Astrocyte (in vitro differentiated cells and primary cell): ENCODE results near the gene TRMT61A. TPM values are rescaled to one million over a fixed set of nuclear protein-coding genes. Genes with fewer than 3 reads are reported as not detected.

Experiments used
- DNase-seq: peaks from one replicate; pipeline ENCODE4 v3.0.0-alpha.2; 2010; ENCODE audit warnings: low read depth
- FAIRE-seq: peaks from 2 replicates; lab custom pipeline; 2011; peaks lifted over from hg19 to GRCh38; lab: Jason Lieb, UNC
- H2AFZ ChIP-seq: 2 replicates; pipeline ENCODE4 v1.6.0; 2012; ENCODE audit warnings: low read depth, low read length, inconsistent platforms
- H3K27ac ChIP-seq: 2 replicates; pipeline ENCODE4 v1.5.1; 2011; ENCODE audit warnings: low read depth, low read length, inconsistent platforms
- H3K27me3 ChIP-seq: 2 replicates; pipeline ENCODE4 v1.6.0; 2011; ENCODE audit warnings: low read length, inconsistent platforms; ENCODE audit not compliant: insufficient read depth
- H3K36me3 ChIP-seq: 2 replicates; pipeline ENCODE4 v1.5.1; 2011; ENCODE audit warnings: low read length, inconsistent platforms; ENCODE audit not compliant: insufficient read depth
- H3K4me1 ChIP-seq: 2 replicates; pipeline ENCODE4 v1.5.1; 2011; ENCODE audit warnings: low read length, inconsistent platforms; ENCODE audit not compliant: insufficient read depth
- H3K4me2 ChIP-seq: 2 replicates; pipeline ENCODE4 v1.6.0; 2012; ENCODE audit warnings: low read length, inconsistent platforms
- H3K4me3 ChIP-seq: 2 replicates; pipeline ENCODE4 v1.5.1; 2011; ENCODE audit warnings: low read depth, mild to moderate bottlenecking, low read length, inconsistent platforms; ENCODE audit not compliant: insufficient read depth
- H3K79me2 ChIP-seq: 2 replicates; pipeline ENCODE4 v1.6.0; 2012; ENCODE audit warnings: mild to moderate bottlenecking, low read length, inconsistent platforms; ENCODE audit not compliant: insufficient read depth
- H3K9ac ChIP-seq: 2 replicates; pipeline ENCODE4 v1.6.0; 2012; ENCODE audit warnings: mild to moderate bottlenecking, low read length, inconsistent platforms
- H3K9me3 ChIP-seq: 2 replicates; pipeline ENCODE4 v1.5.1; 2012; ENCODE audit warnings: low read depth, mild to moderate bottlenecking, low read length, inconsistent platforms; ENCODE audit not compliant: insufficient read depth
- H4K20me1 ChIP-seq: 2 replicates; pipeline ENCODE4 v1.6.0; 2012; ENCODE audit warnings: low read length, inconsistent platforms; ENCODE audit not compliant: insufficient read depth
- H3K27ac Mint-ChIP-seq: one replicate; pipeline ENCODE4 v1.8.0; 2021; ENCODE audit warnings: mild to moderate bottlenecking, mixed read lengths; ENCODE audit not compliant: unreplicated experiment
- H3K27me3 Mint-ChIP-seq: one replicate; pipeline ENCODE4 v1.8.0; 2021; ENCODE audit warnings: low read depth, mixed read lengths; ENCODE audit not compliant: unreplicated experiment
- H3K36me3 Mint-ChIP-seq: one replicate; pipeline ENCODE4 v1.8.0; 2021; ENCODE audit warnings: low read depth, mixed read lengths; ENCODE audit not compliant: unreplicated experiment
- H3K4me1 Mint-ChIP-seq: one replicate; pipeline ENCODE4 v1.8.0; 2021; ENCODE audit warnings: low read depth, mixed read lengths; ENCODE audit not compliant: unreplicated experiment
- H3K4me3 Mint-ChIP-seq: one replicate; pipeline ENCODE4 v1.8.0; 2021; ENCODE audit warnings: mild to moderate bottlenecking, moderate library complexity, mixed read lengths; ENCODE audit not compliant: unreplicated experiment
- H3K9me3 Mint-ChIP-seq: one replicate; pipeline ENCODE4 v1.8.0; 2021; ENCODE audit warnings: mild to moderate bottlenecking, mixed read lengths; ENCODE audit not compliant: unreplicated experiment
- EZH2 ChIP-seq: IDR thresholded peaks from 2 replicates; pipeline ENCODE4 v1.6.1; 2012; ENCODE audit warnings: mild to moderate bottlenecking, low read length, inconsistent platforms; ENCODE audit not compliant: insufficient read depth
- total RNA-seq: library from RNA; stranded (reverse); gene quantifications from 2 replicates; pipeline ENCODE4 v1.2.1, GENCODE V29; 2021
- TF ChIP-seq, protein P1 (sequence below): IDR thresholded peaks from 2 replicates; pipeline ENCODE4 v1.5.1; 2011; ENCODE audit warnings: low read depth, mild to moderate bottlenecking, inconsistent platforms, low read length, moderate library complexity; ENCODE audit not compliant: insufficient read depth

Gene TRMT61A
- total RNA-seq, 1 donor from 2014 or later, result 12.4 TPM

DNA sequence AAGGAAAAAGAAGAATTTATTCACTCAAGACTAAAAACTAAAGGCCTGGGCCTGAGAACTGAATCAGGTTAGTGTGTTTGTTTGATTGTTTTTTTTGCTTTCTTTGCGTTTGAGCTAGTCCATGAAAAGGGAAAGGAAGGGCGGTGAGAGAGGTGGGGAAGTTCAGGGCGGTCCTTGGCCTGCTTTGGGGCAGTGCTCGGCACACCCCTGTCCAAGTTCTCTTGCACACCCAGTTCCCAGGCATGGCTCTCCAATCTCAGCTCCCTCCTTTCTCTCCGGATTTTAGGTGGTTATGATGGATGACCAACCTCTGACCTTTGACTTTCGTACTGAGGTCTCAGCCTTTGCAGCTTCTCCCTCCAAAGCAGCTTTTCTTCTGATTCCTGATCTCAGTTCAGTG, 45.1 kb downstream of the TRMT61A start:
- no peak overlapping the region for H3K4me3 Mint-ChIP-seq
- peaks cover 19% of the 10 kb centered on the region for H3K36me3 ChIP-seq
- H3K9me3 ChIP-seq, result no peaks in the 10 kb centered on the region
- H3K27ac Mint-ChIP-seq, result no peak overlapping the region
- no peak for TF ChIP-seq EZH2
- TF ChIP-seq, protein P1, sequence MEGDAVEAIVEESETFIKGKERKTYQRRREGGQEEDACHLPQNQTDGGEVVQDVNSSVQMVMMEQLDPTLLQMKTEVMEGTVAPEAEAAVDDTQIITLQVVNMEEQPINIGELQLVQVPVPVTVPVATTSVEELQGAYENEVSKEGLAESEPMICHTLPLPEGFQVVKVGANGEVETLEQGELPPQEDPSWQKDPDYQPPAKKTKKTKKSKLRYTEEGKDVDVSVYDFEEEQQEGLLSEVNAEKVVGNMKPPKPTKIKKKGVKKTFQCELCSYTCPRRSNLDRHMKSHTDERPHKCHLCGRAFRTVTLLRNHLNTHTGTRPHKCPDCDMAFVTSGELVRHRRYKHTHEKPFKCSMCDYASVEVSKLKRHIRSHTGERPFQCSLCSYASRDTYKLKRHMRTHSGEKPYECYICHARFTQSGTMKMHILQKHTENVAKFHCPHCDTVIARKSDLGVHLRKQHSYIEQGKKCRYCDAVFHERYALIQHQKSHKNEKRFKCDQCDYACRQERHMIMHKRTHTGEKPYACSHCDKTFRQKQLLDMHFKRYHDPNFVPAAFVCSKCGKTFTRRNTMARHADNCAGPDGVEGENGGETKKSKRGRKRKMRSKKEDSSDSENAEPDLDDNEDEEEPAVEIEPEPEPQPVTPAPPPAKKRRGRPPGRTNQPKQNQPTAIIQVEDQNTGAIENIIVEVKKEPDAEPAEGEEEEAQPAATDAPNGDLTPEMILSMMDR, result no peak
- no peak for FAIRE-seq
- H3K4me2 ChIP-seq, result no peak overlapping the region
- no peak overlapping the region for H3K27ac ChIP-seq
- no peak overlapping the region for H3K9ac ChIP-seq
- no peaks in the 10 kb centered on the region for H3K9me3 Mint-ChIP-seq
- peaks cover 5% of the 10 kb centered on the region for H3K36me3 Mint-ChIP-seq
- DNase-seq, result no peak
- H3K4me1 Mint-ChIP-seq, result peaks cover 15% of the 10 kb centered on the region
- H4K20me1 ChIP-seq, result peaks cover 65% of the 10 kb centered on the region
- no peak overlapping the region for H3K4me3 ChIP-seq
- H2AFZ ChIP-seq, result no peak overlapping the region
- H3K4me1 ChIP-seq, result peaks cover 13% of the 10 kb centered on the region
- no peaks in the 10 kb centered on the region for H3K27me3 Mint-ChIP-seq
- H3K79me2 ChIP-seq, result peaks cover 44% of the 10 kb centered on the region
- no peaks in the 10 kb centered on the region for H3K27me3 ChIP-seq

DNA sequence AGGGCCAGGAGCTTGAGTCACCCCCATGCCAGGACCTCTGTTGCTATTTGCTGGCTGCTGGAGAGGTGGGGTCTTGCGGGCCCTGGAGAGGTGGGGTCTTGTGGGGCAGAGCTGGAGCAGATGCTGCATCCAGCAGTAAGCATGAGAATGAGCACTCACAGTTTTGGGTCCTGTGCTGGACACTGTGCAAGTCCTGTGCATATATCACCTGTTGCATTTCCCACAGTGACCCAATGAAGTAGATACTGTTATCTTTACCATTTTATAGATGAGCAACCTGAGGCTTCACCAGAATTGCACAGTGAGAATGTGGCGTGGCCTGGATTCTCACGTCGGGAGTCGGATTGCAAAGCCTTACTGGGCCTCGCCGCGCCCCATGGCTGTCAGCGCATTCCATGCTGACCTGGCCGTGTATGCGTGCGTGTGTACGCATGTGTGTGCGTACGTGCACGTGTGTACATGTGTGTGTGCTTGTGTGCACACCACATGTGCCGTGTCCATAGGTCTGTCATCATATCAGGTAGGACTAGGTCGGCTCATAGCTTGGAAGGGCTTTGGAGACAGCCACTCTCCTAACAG, 45.8 kb downstream of the TRMT61A start:
- peaks cover 37% of the 10 kb centered on the region for H3K79me2 ChIP-seq
- no peak overlapping the region for H3K4me2 ChIP-seq
- peaks cover 5% of the 10 kb centered on the region for H3K36me3 Mint-ChIP-seq
- no peak overlapping the region for H3K27ac ChIP-seq
- H3K4me3 ChIP-seq, result no peak overlapping the region
- peaks cover 19% of the 10 kb centered on the region for H3K36me3 ChIP-seq
- no peaks in the 10 kb centered on the region for H3K27me3 Mint-ChIP-seq
- no peaks in the 10 kb centered on the region for H3K9me3 ChIP-seq
- peaks cover 10% of the 10 kb centered on the region for H3K4me1 Mint-ChIP-seq
- no peak overlapping the region for H3K27ac Mint-ChIP-seq
- TF ChIP-seq, protein P1, result no peak
- TF ChIP-seq EZH2, result no peak
- H3K4me1 ChIP-seq, result peaks cover 13% of the 10 kb centered on the region
- no peaks in the 10 kb centered on the region for H3K9me3 Mint-ChIP-seq
- H4K20me1 ChIP-seq, result peaks cover 60% of the 10 kb centered on the region
- no peak overlapping the region for H2AFZ ChIP-seq
- H3K9ac ChIP-seq, result no peak overlapping the region
- no peak overlapping the region for H3K4me3 Mint-ChIP-seq
- no peaks in the 10 kb centered on the region for H3K27me3 ChIP-seq
- DNase-seq (no peak), FAIRE-seq (no peak)

DNA sequence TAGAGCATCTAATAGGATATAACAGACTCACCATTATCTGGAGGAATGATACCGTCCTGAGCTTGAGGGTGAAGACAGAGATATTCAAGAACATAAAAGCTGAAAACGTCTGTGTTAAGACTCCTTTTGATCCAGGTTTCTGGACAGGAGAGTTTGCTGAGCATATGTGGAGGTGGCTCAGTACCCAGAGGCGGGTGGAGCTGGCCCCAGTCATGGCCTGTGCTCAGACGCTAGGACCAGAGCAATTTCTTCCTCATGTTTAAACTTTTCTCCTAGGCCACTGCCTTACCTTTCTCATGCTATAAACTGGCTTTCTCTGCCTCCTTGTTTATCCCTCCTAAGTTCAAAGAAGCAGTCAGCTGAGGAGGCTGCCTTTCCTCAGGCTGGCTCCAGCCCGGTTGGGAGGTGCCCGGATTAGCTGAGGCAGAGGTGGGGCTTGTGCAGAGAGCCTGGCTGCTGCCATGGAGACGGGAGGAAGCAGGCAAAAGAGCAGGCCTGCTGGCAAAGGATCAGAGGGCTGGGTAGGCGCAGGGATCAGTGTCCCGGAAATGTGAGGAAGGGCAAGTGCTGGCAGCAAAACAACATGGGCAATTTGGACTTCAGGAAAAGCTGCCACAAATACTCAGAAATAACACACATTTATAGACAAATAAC, 47.5 kb downstream of the TRMT61A start:
- DNase-seq (peak; percentile 74), FAIRE-seq (no peak)
- H3K9me3 Mint-ChIP-seq, result no peaks in the 10 kb centered on the region
- Histone ChIP-seq H3K4me2 (peak overlapping the region; percentile 23), H3K9ac (peak overlapping the region; percentile 12), H3K79me2 (peaks cover 22% of the 10 kb centered on the region), H3K4me1 (peaks cover 13% of the 10 kb centered on the region), H4K20me1 (peaks cover 47% of the 10 kb centered on the region), H2AFZ (no peak overlapping the region), H3K4me3 (no peak overlapping the region), H3K27ac (no peak overlapping the region), H3K9me3 (no peaks in the 10 kb centered on the region), H3K27me3 (no peaks in the 10 kb centered on the region), H3K36me3 (peaks cover 23% of the 10 kb centered on the region)
- no peak for TF ChIP-seq EZH2
- TF ChIP-seq, protein P1, result no peak
- H3K36me3 Mint-ChIP-seq, result peaks cover 5% of the 10 kb centered on the region
- peak overlapping the region; percentile 31 for H3K4me3 Mint-ChIP-seq
- H3K27me3 Mint-ChIP-seq, result no peaks in the 10 kb centered on the region
- H3K27ac Mint-ChIP-seq, result no peak overlapping the region
- H3K4me1 Mint-ChIP-seq, result peaks cover 10% of the 10 kb centered on the region
